HepG2 (cell line): ENCODE data around the gene FITM1. TPM values are rescaled to one million over a fixed set of nuclear protein-coding genes. Genes with fewer than 3 reads are reported as not detected.

Source experiments
- ATAC-seq: fragments of 200-7000 bp; cut with Tn5 transposase; 3 replicates; pipeline ENCODE4 v1.9.1; 2020; ENCODE audit warnings: mild to moderate bottlenecking, moderate library complexity
- BruUV-seq: library from RNA; stranded (reverse); fragments of 400-500 nt; replicated peaks from 2 replicates; lab custom pipeline; 2021; lab: Mats Ljungman, UMichigan
- CTCF ChIA-PET: fragments of 300-600 bp; formaldehyde crosslinking; extraction: SDS; loops from one replicate; lab custom pipeline; 2021; ENCODE audit warnings: low total read pairs, inconsistent platforms, low intra/inter-chr PET ratio; lab: Yijun Ruan, JAX
- POLR2A ChIA-PET: fragments of 350-600 bp; sonication (Branson Sonifier 250); formaldehyde crosslinking; loops from one replicate; lab custom pipeline; 2020; ENCODE audit warnings: antibody characterized with exemption, inconsistent platforms; lab: Yijun Ruan, JAX
- DNase-seq: peaks from one replicate; pipeline ENCODE4 v3.0.0-alpha.2; 2015; ENCODE audit warnings: low spot score
- FAIRE-seq: peaks from 3 replicates; lab custom pipeline; 2011; peaks lifted over from hg19 to GRCh38; lab: Jason Lieb, UNC
- H2AFZ ChIP-seq: one replicate; pipeline ENCODE4 v1.6.1; 2011; ENCODE audit warnings: low read length, inconsistent platforms
- H3K27ac ChIP-seq: fragments of 300-600 bp; 3 replicates; pipeline ENCODE4 v1.8.0; 2011; ENCODE audit warnings: mixed run types, mild to moderate bottlenecking, mixed read lengths, low read length, inconsistent platforms; ENCODE audit not compliant: insufficient read depth; ENCODE audit errors: extremely low read length
- H3K27me3 ChIP-seq, 2 experiments: fragments of 200-600 bp in 1 of 2; 2 replicates in 1 of 2; 3 replicates in 1 of 2; pipeline versions ENCODE4 v1.6.0 to v1.8.0; 2011; ENCODE audit warnings: low read length in 2 of 2, mild to moderate bottlenecking in 2 of 2, moderate library complexity in 2 of 2, inconsistent platforms in 1 of 2; ENCODE audit not compliant: insufficient read depth in 2 of 2, control insufficient read depth in 1 of 2
- H3K36me3 ChIP-seq, 2 experiments: fragments of 200-600 bp in 1 of 2; replicated peaks in 1 of 2; 2 replicates in 1 of 2; 3 replicates in 1 of 2; pipeline versions ENCODE4 v1.5.1 to v1.8.0; 2011; ENCODE audit warnings: low read length in 2 of 2, inconsistent platforms in 1 of 2; ENCODE audit not compliant: insufficient read depth in 2 of 2, control insufficient read depth in 1 of 2
- H3K4me1 ChIP-seq: 2 replicates; pipeline ENCODE4 v1.5.1; 2012; ENCODE audit warnings: low read length, inconsistent platforms; ENCODE audit not compliant: insufficient read depth
- H3K4me2 ChIP-seq: 2 replicates; pipeline ENCODE4 v1.6.0; 2011; ENCODE audit warnings: low read depth, low read length, inconsistent platforms
- H3K4me3 ChIP-seq, 3 experiments: fragments of 200-600 bp in 1 of 3; sonication (generic), shearing (Covaris generic) in 1 of 3; replicated peaks in 1 of 3; 2 replicates each; pipeline ENCODE4 v1.5.1; 2011 to 2016; ENCODE audit warnings: low read length in 3 of 3, inconsistent platforms in 2 of 3, low read depth in 2 of 3, mild to moderate bottlenecking in 2 of 3, control low read depth in 1 of 3, mixed read lengths in 1 of 3; ENCODE audit not compliant: insufficient read depth in 1 of 3
- H3K79me2 ChIP-seq: one replicate; pipeline ENCODE4 v1.6.1; 2011; ENCODE audit warnings: low read length, inconsistent platforms; ENCODE audit not compliant: insufficient read depth
- H3K9ac ChIP-seq: 2 replicates; pipeline ENCODE4 v1.6.0; 2011; ENCODE audit warnings: mild to moderate bottlenecking, low read depth, low read length, inconsistent platforms; ENCODE audit not compliant: insufficient read depth
- H3K9me3 ChIP-seq: 2 replicates; pipeline ENCODE4 v1.5.1; 2012; ENCODE audit warnings: mild to moderate bottlenecking, low read length
- H4K20me1 ChIP-seq: 2 replicates; pipeline ENCODE4 v1.6.0; 2011; ENCODE audit warnings: inconsistent platforms, mild to moderate bottlenecking, low read length, moderate library complexity; ENCODE audit not compliant: insufficient read depth
- ASH2L ChIP-seq: fragments of 300-600, 200-600 bp; sonication (generic); IDR thresholded peaks from 2 replicates; pipeline ENCODE4 v1.7.0; 2017; ENCODE audit warnings: low read depth, mild to moderate bottlenecking, moderate library complexity, mixed read lengths, low read length; ENCODE audit not compliant: insufficient read length
- CSRNP1 ChIP-seq: sonication (generic); formaldehyde crosslinking; IDR thresholded peaks from 2 replicates; pipeline ENCODE4 v1.8.1; 2023; ENCODE audit warnings: mild to moderate bottlenecking, missing genetic modification reagents
- FOXO4 ChIP-seq: sonication (generic); formaldehyde crosslinking; conservative IDR thresholded peaks from 2 replicates; pipeline ENCODE4 v1.8.1; 2023; ENCODE audit warnings: missing genetic modification reagents
- HNF1B ChIP-seq: sonication (generic); formaldehyde crosslinking; IDR thresholded peaks from 2 replicates; pipeline ENCODE4 v1.5.1; 2020; ENCODE audit warnings: mild to moderate bottlenecking, moderate library complexity, missing genetic modification reagents
- KLF11 ChIP-seq: IDR thresholded peaks from 2 replicates; pipeline ENCODE4 v1.6.1; 2016; ENCODE audit warnings: missing compliant biosample characterization
- PTBP1 ChIP-seq: fragments of 200-400 bp; formaldehyde crosslinking; IDR thresholded peaks from 2 replicates; pipeline ENCODE4 v1.6.1; 2018; ENCODE audit warnings: low read length, low read depth; ENCODE audit not compliant: poor library complexity, severe bottlenecking
- RBFOX2 ChIP-seq: fragments of 200-400 bp; formaldehyde crosslinking; IDR thresholded peaks from 2 replicates; pipeline ENCODE4 v1.6.1; 2017; ENCODE audit warnings: low read depth, mild to moderate bottlenecking, low read length
- SP140L ChIP-seq: sonication (generic); formaldehyde crosslinking; IDR thresholded peaks from 2 replicates; pipeline ENCODE4 v1.4.0; 2020; ENCODE audit warnings: missing genetic modification reagents, borderline replicate concordance
- TFAP4 ChIP-seq: sonication (generic); IDR thresholded peaks from 2 replicates; pipeline ENCODE4 v1.6.1; 2016; ENCODE audit warnings: low read depth, borderline replicate concordance
- ZNF362 ChIP-seq: sonication (generic); formaldehyde crosslinking; IDR thresholded peaks from 2 replicates; pipeline ENCODE4 v1.4.0; 2020; ENCODE audit warnings: missing genetic modification reagents, mild to moderate bottlenecking, borderline replicate concordance
- ZNF512B ChIP-seq: sonication (generic); formaldehyde crosslinking; IDR thresholded peaks from 2 replicates; pipeline ENCODE4 v1.5.1; 2020; ENCODE audit warnings: missing genetic modification reagents, mild to moderate bottlenecking, borderline replicate concordance
- WGBS: methylation state at CpG from one replicate; pipeline ENCODE4 v1.1.6; 2017; ENCODE audit warnings: low lambda C conversion rate; 5-methylcytosine and 5-hydroxymethylcytosine counted together
- in situ Hi-C: cut with HindIII; loops from 2 replicates; pipeline ENCODE4 v1.10.0; 2017; ENCODE audit warnings: low pct_unique_long_range_greater_than_20kb; ENCODE audit not compliant: extremely low pct_ligation_motif_present
- intact Hi-C: fragments of 100-400 bp; cut with micrococcal nuclease; formaldehyde crosslinking; loops from one replicate; pipeline ENCODE4 v1.10.0; 2022; ENCODE audit not compliant: unreplicated experiment
- polyA plus RNA-seq, 8 experiments: library from polyadenylated mRNA; depleted of rRNA in 3 of 8; stranded (reverse) in 7 of 8; unstranded in 1 of 8; fragments of >200 nt; fragmentation: Illumina TruSeq in 4 of 8; extraction: Trizol in 4 of 8; gene quantifications; 2 replicates each; pipeline versions ENCODE4 v1.2.1 to v1.2.3, GENCODE V29; 2011 to 2016; ENCODE audit warnings: low read depth in 4 of 8, missing spikeins in 1 of 8, mixed read lengths in 1 of 8; ENCODE audit not compliant: insufficient read depth in 1 of 8
- total RNA-seq, 5 experiments: library from RNA; depleted of rRNA; stranded (reverse); fragments of >200 nt; fragmentation: Illumina TruSeq; extraction: Trizol; gene quantifications; 2 replicates each; pipeline ENCODE4 v1.2.3, GENCODE V29; 2016; ENCODE audit warnings: low read depth in 1 of 5

Gene FITM1
- total and polyA plus RNA-seq, 2 of the 13 experiments (the other 11 are each of a cell fraction or from before 2014, with no cell fraction given): 2.7 to 5.8 TPM

- Histone ChIP-seq H4K20me1 (no peaks in the 10 kb centered on the region), H2AFZ (no peak overlapping the region), H3K36me3 (peaks cover 43 to 48% of the 10 kb centered on the region in 2 experiments), H3K9ac (peak overlapping the region; percentile 99), H3K9me3 (no peaks in the 10 kb centered on the region), H3K4me1 (peaks cover 34% of the 10 kb centered on the region), H3K27me3 (no peaks in the 10 kb centered on the region; a peak in 1 of 5 replicates), H3K4me2 (peak overlapping the region; percentile 92), H3K27ac (peak overlapping the region; percentile 98), H3K79me2 (peaks cover 33% of the 10 kb centered on the region), H3K4me3 (peak overlapping the region; percentile 65 to 96 (median 85))
- ChIA-PET POLR2A (interaction anchor here (0.6 to 15.5 kb wide), 12 partner anchors 13 to 1245 kb away, joined by 3 to 977 read pairs (median 70); partner anchors contain the start of genes EMC9, FITM1, IPO4 and IRF9), CTCF (no interaction called here)
- no peak for DNase-seq
- 83% methylated on average over 6 of the region's 6 CpGs for WGBS
- in situ Hi-C loops: loop anchor here (25.0 kb wide), 1 partner anchor 1529 kb away; the partner anchor contains the start of genes ABHD4 and DAD1
- no peak for FAIRE-seq
- BruUV-seq: no TSS peak
- intact Hi-C loops: loop anchor here (10.0 kb wide), 2 partner anchors 811 to 1021 kb away; partner anchors contain the start of genes ACIN1, BCL2L2, C14orf119 and PPP1R3E
- ATAC-seq: no peak
- TF ChIP-seq ZNF362 (CRISPR knock-in tag): no peak
- no peak for TF ChIP-seq KLF11 (CRISPR knock-in tag)
- TF ChIP-seq SP140L (CRISPR knock-in tag): no peak
- peak; percentile 70; the same call in 1 of the 2 replicates for TF ChIP-seq ZNF512B (CRISPR knock-in tag)
- TF ChIP-seq CSRNP1 (CRISPR knock-in tag): no peak
- TF ChIP-seq HNF1B (CRISPR knock-in tag): peak; percentile 65; the same call in 1 of the 2 replicates
- TF ChIP-seq RBFOX2: no peak
- no peak for TF ChIP-seq TFAP4
- TF ChIP-seq ASH2L: no peak
- no peak for TF ChIP-seq PTBP1
- TF ChIP-seq FOXO4 (CRISPR knock-in tag): 0 out of 2 replicates have a peak, but pooled peaks have one; percentile 78
These were observed 14.2 kb upstream of the FITM1 start for GRCh38 chr14:24116128-24116814.
